GM13976 (cell line): ENCODE measurements around the gene SLC66A2.

ENCODE experiments used
- DNase-seq: peaks from one replicate; pipeline ENCODE4 v3.0.0; 2012; ENCODE audit warnings: low spot score
- CTCF ChIP-seq: IDR thresholded peaks from 2 replicates; pipeline ENCODE4 v1.5.1; 2012; ENCODE audit warnings: borderline replicate concordance, mild to moderate bottlenecking; ENCODE audit not compliant: insufficient read depth; ENCODE audit errors: extremely low read depth, missing control alignments, control extremely low read depth
- in situ Hi-C: fragments of 300-500 bp; cut with MboI; formaldehyde crosslinking; loops from one replicate; pipeline ENCODE4 v1.12.0; 2022; ENCODE audit warnings: low sequenced_read_pairs, mixed read lengths, inconsistent platforms; ENCODE audit not compliant: unreplicated experiment

Gene SLC66A2

GRCh38 chr18:79890674-79891073 lies 60.8 kb downstream of the SLC66A2 start:
- no peak for DNase-seq
- in situ Hi-C loops, result no loop called here
- TF ChIP-seq CTCF, result no peak

- in situ Hi-C loops, result no loop called here
- no peak for DNase-seq
- TF ChIP-seq CTCF, result no peak
Measured at GRCh38 chr18:79889569-79889968, 61.9 kb downstream of the SLC66A2 start.

- DNase-seq, result no peak
- no peak for TF ChIP-seq CTCF
- in situ Hi-C loops, result no loop called here
Measured at GRCh38 chr18:79888016-79888415, 63.4 kb downstream of the SLC66A2 start.

- DNase-seq, result no peak
- no peak for TF ChIP-seq CTCF
- in situ Hi-C loops, result no loop called here
Measured at GRCh38 chr18:79887181-79888000, 64.1 kb downstream of the SLC66A2 start.

- no peak for DNase-seq
- in situ Hi-C loops, result no loop called here
- no peak for TF ChIP-seq CTCF
Measured at GRCh38 chr18:79884963-79885728, 66.3 kb downstream of the SLC66A2 start.

GRCh38 chr18:79884294-79884962 lies 67.0 kb downstream of the SLC66A2 start:
- no peak for DNase-seq
- TF ChIP-seq CTCF, result no peak
- in situ Hi-C loops, result no loop called here
